Measurements from ENCODE around the gene FAM200B.

Gene FAM200B

DNA sequence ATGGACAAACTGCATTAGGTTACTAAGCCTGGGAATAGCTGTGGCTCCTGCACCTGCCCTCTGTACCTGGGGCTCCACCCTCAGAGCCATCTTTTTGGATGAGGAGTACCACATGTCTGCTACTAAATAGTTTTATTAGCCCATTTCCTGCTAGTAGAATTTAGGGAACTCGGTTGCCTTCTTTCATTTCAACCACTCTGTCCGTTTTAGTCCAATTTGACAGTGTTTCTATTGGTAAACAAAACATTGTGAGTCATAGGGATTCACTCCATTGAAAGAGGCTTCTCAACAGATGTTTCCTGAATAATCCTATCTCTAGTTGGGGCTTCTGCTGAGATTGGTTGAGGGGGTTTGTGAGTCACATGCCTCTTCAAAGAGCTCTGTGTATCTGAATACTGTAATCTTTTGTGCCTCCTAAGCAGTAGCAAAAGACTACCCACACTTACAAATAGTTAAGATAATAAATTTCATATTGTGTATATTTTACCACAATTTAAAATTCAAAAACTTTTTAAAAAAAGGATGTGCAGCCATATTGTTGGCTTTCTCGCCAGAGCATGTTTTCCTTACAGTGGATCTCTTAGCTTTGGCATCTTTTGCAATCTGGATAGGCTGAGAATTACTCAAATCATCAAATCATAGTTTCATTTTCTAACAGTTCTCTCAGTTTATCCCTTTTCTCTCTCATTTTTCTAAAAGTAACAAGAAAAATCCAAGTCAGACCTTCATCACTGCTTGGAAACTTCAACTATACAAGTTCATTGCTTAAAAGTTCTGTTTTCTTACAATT is 9.9 kb downstream of the FAM200B start:
- Histone ChIP-seq H3K79me2 (no peaks in the 10 kb centered on the region), H3K27ac (no peak overlapping the region), H2AFZ (no peak overlapping the region), H3K4me3 (ENCODE audit: low read depth, low read length) (no peak overlapping the region), H3K4me1 (no peaks in the 10 kb centered on the region), H3K36me3 (ENCODE audit: control insufficient read depth, insufficient read depth, low read length) (no peaks in the 10 kb centered on the region), H3K9ac (no peak overlapping the region), H3K27me3 (ENCODE audit: control insufficient read depth, insufficient read depth, low read length) (no peaks in the 10 kb centered on the region), H3K4me2 (ENCODE audit: low read length) (no peak overlapping the region), H3K9me3 (ENCODE audit: control insufficient read depth, low read length) (no peaks in the 10 kb centered on the region)
- TF ChIP-seq, protein P1, sequence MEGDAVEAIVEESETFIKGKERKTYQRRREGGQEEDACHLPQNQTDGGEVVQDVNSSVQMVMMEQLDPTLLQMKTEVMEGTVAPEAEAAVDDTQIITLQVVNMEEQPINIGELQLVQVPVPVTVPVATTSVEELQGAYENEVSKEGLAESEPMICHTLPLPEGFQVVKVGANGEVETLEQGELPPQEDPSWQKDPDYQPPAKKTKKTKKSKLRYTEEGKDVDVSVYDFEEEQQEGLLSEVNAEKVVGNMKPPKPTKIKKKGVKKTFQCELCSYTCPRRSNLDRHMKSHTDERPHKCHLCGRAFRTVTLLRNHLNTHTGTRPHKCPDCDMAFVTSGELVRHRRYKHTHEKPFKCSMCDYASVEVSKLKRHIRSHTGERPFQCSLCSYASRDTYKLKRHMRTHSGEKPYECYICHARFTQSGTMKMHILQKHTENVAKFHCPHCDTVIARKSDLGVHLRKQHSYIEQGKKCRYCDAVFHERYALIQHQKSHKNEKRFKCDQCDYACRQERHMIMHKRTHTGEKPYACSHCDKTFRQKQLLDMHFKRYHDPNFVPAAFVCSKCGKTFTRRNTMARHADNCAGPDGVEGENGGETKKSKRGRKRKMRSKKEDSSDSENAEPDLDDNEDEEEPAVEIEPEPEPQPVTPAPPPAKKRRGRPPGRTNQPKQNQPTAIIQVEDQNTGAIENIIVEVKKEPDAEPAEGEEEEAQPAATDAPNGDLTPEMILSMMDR (IDR thresholded peaks at IDR 0.05) = no peak

GRCh38 chr4:15692602-15693001 is 11.0 kb downstream of the FAM200B start:
- Histone ChIP-seq H3K9me3 (ENCODE audit: control insufficient read depth, low read length) (no peaks in the 10 kb centered on the region), H3K4me1 (no peaks in the 10 kb centered on the region), H3K4me3 (ENCODE audit: low read depth, low read length) (no peak overlapping the region), H3K36me3 (ENCODE audit: control insufficient read depth, insufficient read depth, low read length) (no peaks in the 10 kb centered on the region), H3K27ac (no peak overlapping the region), H3K9ac (no peak overlapping the region), H3K27me3 (ENCODE audit: control insufficient read depth, insufficient read depth, low read length) (no peaks in the 10 kb centered on the region), H2AFZ (no peak overlapping the region), H3K79me2 (no peaks in the 10 kb centered on the region), H3K4me2 (ENCODE audit: low read length) (no peak overlapping the region)
- TF ChIP-seq, protein P1 (IDR thresholded peaks at IDR 0.05) = no peak

GRCh38 chr4:15694431-15694830 is 12.8 kb downstream of the FAM200B start:
- Histone ChIP-seq H3K9ac (no peak overlapping the region), H3K27ac (no peak overlapping the region), H3K79me2 (no peaks in the 10 kb centered on the region), H3K4me2 (ENCODE audit: low read length) (no peak overlapping the region), H3K4me3 (ENCODE audit: low read depth, low read length) (no peak overlapping the region), H3K36me3 (ENCODE audit: control insufficient read depth, insufficient read depth, low read length) (no peaks in the 10 kb centered on the region), H3K9me3 (ENCODE audit: control insufficient read depth, low read length) (no peaks in the 10 kb centered on the region), H2AFZ (no peak overlapping the region), H3K4me1 (no peaks in the 10 kb centered on the region), H3K27me3 (ENCODE audit: control insufficient read depth, insufficient read depth, low read length) (no peaks in the 10 kb centered on the region)
- TF ChIP-seq, protein P1 (IDR thresholded peaks at IDR 0.05) = no peak

GRCh38 chr4:15695240-15695699 is 13.6 kb downstream of the FAM200B start:
- Histone ChIP-seq H2AFZ (no peak overlapping the region), H3K4me3 (ENCODE audit: low read depth, low read length) (no peak overlapping the region), H3K27ac (no peak overlapping the region), H3K4me2 (ENCODE audit: low read length) (no peak overlapping the region), H3K4me1 (no peaks in the 10 kb centered on the region), H3K9ac (no peak overlapping the region), H3K36me3 (ENCODE audit: control insufficient read depth, insufficient read depth, low read length) (no peaks in the 10 kb centered on the region), H3K79me2 (no peaks in the 10 kb centered on the region), H3K9me3 (ENCODE audit: control insufficient read depth, low read length) (no peaks in the 10 kb centered on the region), H3K27me3 (ENCODE audit: control insufficient read depth, insufficient read depth, low read length) (no peaks in the 10 kb centered on the region)
- TF ChIP-seq, protein P1 (IDR thresholded peaks at IDR 0.05) = no peak

DNA sequence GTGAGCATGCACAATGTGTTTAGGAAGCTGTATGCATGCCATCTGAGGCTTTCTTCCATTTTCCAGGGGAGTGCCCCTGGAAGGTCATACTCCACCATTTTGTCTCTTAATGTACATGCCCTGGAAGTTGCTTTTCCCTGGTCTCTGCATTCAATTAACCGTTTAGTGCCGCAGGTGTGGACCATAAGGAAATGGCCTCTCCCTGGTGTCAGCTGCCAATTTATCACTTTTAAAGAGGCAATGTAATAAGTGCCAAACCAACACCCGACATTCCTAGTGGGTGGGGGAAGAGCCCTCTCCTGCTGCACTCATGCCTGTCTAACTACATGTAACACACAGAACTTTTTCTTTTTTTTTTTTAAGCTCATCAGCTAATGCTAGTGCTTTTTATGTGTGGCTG is 14.1 kb downstream of the FAM200B start:
- no peaks in the 10 kb centered on the region for H3K79me2 ChIP-seq
- no peaks in the 10 kb centered on the region for H3K4me1 ChIP-seq
- H3K36me3 ChIP-seq (ENCODE audit: control insufficient read depth, insufficient read depth, low read length) = no peaks in the 10 kb centered on the region
- H2AFZ ChIP-seq = no peak overlapping the region
- no peaks in the 10 kb centered on the region for H3K9me3 ChIP-seq (ENCODE audit: control insufficient read depth, low read length)
- TF ChIP-seq, protein P1 (IDR thresholded peaks at IDR 0.05) = no peak
- H3K4me2 ChIP-seq (ENCODE audit: low read length) = no peak overlapping the region
- H3K9ac ChIP-seq = no peak overlapping the region
- H3K27me3 ChIP-seq (ENCODE audit: control insufficient read depth, insufficient read depth, low read length) = no peaks in the 10 kb centered on the region
- no peak overlapping the region for H3K4me3 ChIP-seq (ENCODE audit: low read depth, low read length)
- no peak overlapping the region for H3K27ac ChIP-seq

Measured in parathyroid adenoma (tissue), 2 donors.